K562 (cell line): ENCODE measurements around the gene PGPEP1. TPM values are rescaled to one million over a fixed set of nuclear protein-coding genes. Genes with fewer than 3 reads are reported as not detected.

ENCODE experiments used
- ARID3A ChIP-seq: IDR thresholded peaks from 2 replicates; pipeline ENCODE4 v1.6.1; 2012; ENCODE audit warnings: low read depth, low read length, improper control_type of control experiment, borderline replicate concordance
- ATF3 ChIP-seq, 2 experiments: fragments of 450-650 bp in 1 of 2; sonication (generic) in 1 of 2; formaldehyde crosslinking in 1 of 2; IDR thresholded peaks in 1 of 2; conservative IDR thresholded peaks in 1 of 2; 2 replicates each; pipeline versions ENCODE4 v1.6.1 to v1.8.1; 2016 to 2023; ENCODE audit warnings: mild to moderate bottlenecking in 2 of 2, moderate library complexity in 2 of 2, inconsistent platforms in 1 of 2, missing genetic modification reagents in 1 of 2
- DMBX1 ChIP-seq: fragments of 250-450 bp; sonication (Bioruptor Pico); IDR thresholded peaks from 2 replicates; pipeline ENCODE4 v1.8.0; 2022; ENCODE audit warnings: inconsistent platforms, mild to moderate bottlenecking, moderate library complexity, borderline replicate concordance
- HDAC8 ChIP-seq: fragments of 450-650 bp; IDR thresholded peaks from 2 replicates; pipeline ENCODE4 v1.6.1; 2016; ENCODE audit warnings: mild to moderate bottlenecking, missing genetic modification characterization, moderate library complexity, missing compliant biosample characterization
- MCM2 ChIP-seq: fragments of 450-650 bp; IDR thresholded peaks from 2 replicates; pipeline ENCODE4 v1.6.1; 2017; ENCODE audit warnings: low read depth, mild to moderate bottlenecking
- OTX1 ChIP-seq: fragments of 450-650 bp; formaldehyde crosslinking; IDR thresholded peaks from 2 replicates; pipeline ENCODE4 v1.4.0; 2022; ENCODE audit warnings: mild to moderate bottlenecking
- PCBP1 ChIP-seq: fragments of 200-400 bp; formaldehyde crosslinking; IDR thresholded peaks from 2 replicates; pipeline ENCODE4 v1.6.1; 2018; ENCODE audit warnings: mild to moderate bottlenecking, low read depth, low read length; ENCODE audit not compliant: poor library complexity, severe bottlenecking
- POLR2B ChIP-seq: fragments of 450-650 bp; IDR thresholded peaks from 2 replicates; pipeline ENCODE4 v1.6.1; 2018; ENCODE audit warnings: low read depth; ENCODE audit not compliant: partially characterized antibody
- TSHZ1 ChIP-seq: fragments of 250-450 bp; sonication (Bioruptor Pico); IDR thresholded peaks from 2 replicates; pipeline ENCODE4 v1.4.0; 2020; ENCODE audit warnings: mild to moderate bottlenecking, moderate library complexity
- ZNF175 ChIP-seq: fragments of 200-800 bp; sonication (Bioruptor generic); IDR thresholded peaks from 2 replicates; pipeline ENCODE4 v1.6.1; 2016; ENCODE audit warnings: low read depth, mild to moderate bottlenecking, missing genetic modification characterization, missing compliant biosample characterization
- ZNF324 ChIP-seq: fragments of 250-450 bp; sonication (Bioruptor Pico); IDR thresholded peaks from 2 replicates; pipeline ENCODE4 v1.4.0; 2020; ENCODE audit warnings: mild to moderate bottlenecking
- ZNF511 ChIP-seq: sonication (generic); formaldehyde crosslinking; IDR thresholded peaks from 2 replicates; pipeline ENCODE4 v1.8.0; 2022; ENCODE audit warnings: mild to moderate bottlenecking, missing genetic modification reagents
- polyA plus RNA-seq, 8 experiments: library from polyadenylated mRNA; depleted of rRNA in 4 of 8; stranded (reverse) in 5 of 8; unstranded in 3 of 8; fragments of >200 nt; fragmentation: Nextera tagmentation in 2 of 8; fragmentation: Illumina TruSeq in 1 of 8; extraction: Ambion mirVana in 2 of 8; extraction: Trizol in 1 of 8; gene quantifications; 2 replicates each; pipeline versions ENCODE4 v1.2.1 to v1.2.3, GENCODE V29; 2011 to 2014; ENCODE audit warnings: inconsistent platforms in 1 of 8, missing spikeins in 1 of 8
- total RNA-seq, 7 experiments: library from RNA; depleted of rRNA in 6 of 7; stranded (reverse); fragments of >200 nt in 6 of 7; fragmentation: Illumina TruSeq in 2 of 7; extraction: Trizol in 2 of 7; gene quantifications; 2 replicates each; pipeline versions ENCODE4 v1.2.1 to v1.2.3, GENCODE V29; 2011 to 2021; ENCODE audit warnings: low replicate concordance in 1 of 7

PGPEP1 gene
- total and polyA plus RNA-seq, 9 of the 15 experiments (the other 6 are each of a cell fraction or from before 2014, with no cell fraction given) = 10.0 to 69.6 (median 33.5) TPM

GRCh38 chr19:18366021-18366435 is 25.6 kb downstream of the PGPEP1 start (continued):
- TF ChIP-seq OTX1 = no peak
- no peak for TF ChIP-seq PCBP1
- no peak for TF ChIP-seq POLR2B
- no peak for TF ChIP-seq ZNF511 (CRISPR knock-in tag)
- peak; percentile 76 for TF ChIP-seq ZNF175 (CRISPR knock-in tag)
- 0 out of 2 replicates have a peak, but pooled peaks have one; percentile 21 for TF ChIP-seq ZNF324 (CRISPR knock-in tag)
- TF ChIP-seq ARID3A = no peak
- TF ChIP-seq TSHZ1 (CRISPR knock-in tag) = peak; percentile 26; the same call in 1 of the 2 replicates
- no peak for TF ChIP-seq MCM2
- TF ChIP-seq HDAC8 (tag) = peak; percentile 78
- TF ChIP-seq DMBX1 = peak; percentile 86
- peak; percentile 36 for TF ChIP-seq ATF3 (IDR thresholded peaks at IDR 0.05)
- no peak for TF ChIP-seq ATF3 (CRISPR knock-in tag; conservative IDR thresholded peaks at IDR 0.05)
